ENCODE measurements around the gene MBLAC1.

- no peak for TF ChIP-seq CTCF (IDR thresholded peaks at IDR 0.05)
- TF ChIP-seq EP300 (IDR thresholded peaks at IDR 0.05): no peak
These were observed 15.6 kb upstream of the MBLAC1 start for GRCh38 chr7:100111156-100111555.
